Erythroblast (primary cell): Measurements from ENCODE around the gene ATXN10.

Source experiments
- DNase-seq, 2 experiments: peaks; one replicate each; lab custom pipeline; 2025; lab: John Stamatoyannopoulos, UW
- GATA1 ChIP-seq: IDR thresholded peaks from 2 replicates; pipeline ENCODE4 v1.6.1; 2011; ENCODE audit warnings: low read depth, mild to moderate bottlenecking, control low read depth, low read length, moderate library complexity
- POLR2A ChIP-seq: IDR thresholded peaks from 2 replicates; pipeline ENCODE4 v1.6.1; 2011; ENCODE audit warnings: mild to moderate bottlenecking, low read length

The ATXN10 gene

GRCh38 chr22:45843031-45843430 is 171.4 kb downstream of the ATXN10 start:
- no peak for DNase-seq
- no peak for TF ChIP-seq GATA1
- TF ChIP-seq POLR2A: no peak

- no peak for DNase-seq
- TF ChIP-seq GATA1: no peak
- no peak for TF ChIP-seq POLR2A
Measured at GRCh38 chr22:45843986-45844385, 172.4 kb downstream of the ATXN10 start.

DNA sequence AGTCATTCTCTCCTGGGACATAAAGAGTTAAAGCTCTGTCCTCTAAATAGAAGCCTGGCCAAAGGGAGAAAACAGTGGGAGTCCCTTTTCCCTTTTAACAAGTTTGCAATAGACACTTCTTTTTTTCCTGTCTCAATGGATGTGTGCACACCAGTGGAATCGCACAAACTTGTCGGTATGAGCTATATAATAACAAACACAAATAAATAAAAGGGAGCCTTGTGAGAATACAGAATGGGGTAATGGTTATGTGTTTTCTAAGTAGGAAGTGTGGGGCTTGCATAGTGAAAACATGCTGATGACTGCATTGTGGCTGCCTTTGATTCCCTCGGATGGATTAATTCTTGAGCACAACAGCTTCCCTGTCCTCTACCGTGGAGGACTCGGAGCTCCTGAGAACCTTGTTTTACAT is 173.4 kb downstream of the ATXN10 start:
- no peak for DNase-seq
- TF ChIP-seq POLR2A (no peak), GATA1 (no peak)

DNA sequence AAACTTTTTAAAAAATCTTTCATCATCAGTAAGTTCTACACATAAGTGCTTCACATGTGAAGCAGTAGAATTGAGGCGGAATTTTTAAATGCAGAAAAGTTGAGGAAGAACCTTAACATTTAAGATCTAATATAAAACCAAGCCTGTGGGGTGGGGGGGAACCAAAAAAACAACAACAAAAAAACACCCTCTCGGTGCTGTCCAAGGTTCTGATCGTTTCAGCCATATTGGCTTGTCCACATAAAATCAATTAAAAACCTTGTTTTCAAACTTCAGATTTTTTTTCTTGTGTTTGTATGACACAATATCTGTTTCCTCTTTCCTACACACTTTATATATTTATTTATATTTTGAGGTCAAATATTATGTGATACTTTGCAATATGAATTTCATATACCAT is 175.3 kb downstream of the ATXN10 start:
- DNase-seq: peak; percentile 13 to 19
- TF ChIP-seq POLR2A (no peak), GATA1 (no peak)

- no peak for DNase-seq
- no peak for TF ChIP-seq GATA1
- TF ChIP-seq POLR2A: no peak
Measured at GRCh38 chr22:45848904-45849303, 177.3 kb downstream of the ATXN10 start.

DNA sequence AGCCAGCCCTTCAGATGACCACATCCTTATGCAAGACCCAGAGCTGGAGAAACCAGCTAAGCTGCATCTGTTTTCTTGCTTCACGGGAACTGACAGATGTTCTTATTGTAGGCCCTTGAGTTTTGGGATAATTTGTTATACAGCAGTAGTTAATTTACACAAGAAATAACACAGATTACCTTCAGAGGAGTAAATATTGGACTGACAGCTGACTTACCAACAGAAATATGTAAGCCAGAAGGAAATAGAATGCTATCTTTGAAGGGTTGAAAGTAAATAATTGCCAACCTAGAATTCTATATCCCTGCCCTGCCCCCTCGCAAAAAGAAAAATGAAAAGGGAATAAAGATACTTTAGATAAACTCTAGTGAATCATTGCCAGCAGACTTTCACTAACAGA is 181.2 kb downstream of the ATXN10 start:
- no peak for DNase-seq
- TF ChIP-seq POLR2A: no peak
- no peak for TF ChIP-seq GATA1

DNA sequence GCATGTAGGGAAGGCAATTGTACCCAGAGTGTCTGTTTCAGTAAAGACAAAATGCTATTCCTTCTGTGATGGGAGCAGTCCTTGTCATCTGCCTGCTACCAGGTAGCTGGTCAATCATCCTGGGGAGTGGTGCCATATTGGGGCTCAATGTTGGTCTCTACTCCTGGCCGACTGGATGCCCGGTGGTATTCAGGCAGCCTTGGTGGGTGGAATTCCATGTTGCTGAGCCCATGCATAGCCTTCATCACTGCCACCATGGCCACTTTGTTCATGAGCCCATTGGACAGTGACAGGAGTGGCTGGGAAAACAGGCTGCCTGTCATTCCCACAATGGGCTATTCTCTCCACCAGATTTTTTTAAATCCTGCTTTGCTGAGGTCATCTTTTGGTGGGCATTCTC is 184.3 kb downstream of the ATXN10 start:
- TF ChIP-seq GATA1 (no peak), POLR2A (no peak)
- no peak for DNase-seq

DNA sequence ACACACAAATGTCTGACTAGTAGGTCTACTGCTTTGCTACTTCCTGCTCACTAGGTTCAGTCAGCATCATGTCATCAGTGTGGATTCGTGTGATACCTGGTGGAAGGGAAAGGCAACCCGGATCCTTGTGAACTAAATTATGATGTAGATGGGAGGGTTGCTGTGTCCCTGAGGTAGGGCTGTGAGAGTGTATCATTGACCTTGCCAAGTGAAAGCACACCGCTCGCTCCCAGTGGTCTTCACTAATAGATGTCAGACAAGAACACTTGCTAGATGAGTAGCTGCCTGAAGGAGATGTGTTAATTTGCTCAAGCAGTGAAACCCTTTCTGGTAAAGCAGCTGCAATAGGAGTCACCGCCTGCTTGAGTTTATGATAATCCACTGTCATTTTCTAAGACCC is 185.9 kb downstream of the ATXN10 start:
- DNase-seq: no peak
- TF ChIP-seq GATA1 (no peak), POLR2A (no peak)

- DNase-seq: no peak
- TF ChIP-seq GATA1 (no peak), POLR2A (no peak)
Measured at GRCh38 chr22:45859231-45860161, 187.9 kb downstream of the ATXN10 start.

DNA sequence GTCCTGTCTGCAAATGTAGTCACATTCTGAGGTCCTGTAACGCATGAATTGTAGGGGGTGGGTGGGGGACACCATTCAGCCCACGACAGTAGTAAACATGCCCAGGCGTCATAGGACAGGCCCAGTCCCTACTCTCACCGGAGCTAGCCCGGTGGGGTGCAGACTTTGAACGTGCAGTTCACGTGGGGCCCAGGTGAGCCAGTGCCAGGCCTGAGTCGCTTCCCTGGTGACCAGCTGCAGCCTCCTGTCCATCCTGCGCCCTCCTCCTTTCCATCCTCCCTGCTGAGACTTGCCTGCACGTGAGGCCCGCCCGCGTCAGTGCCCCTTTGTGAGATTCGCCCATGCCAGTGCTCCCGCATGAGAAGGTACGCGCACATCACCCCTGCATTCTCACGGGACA is 188.6 kb downstream of the ATXN10 start:
- no peak for TF ChIP-seq POLR2A
- TF ChIP-seq GATA1: no peak

DNA sequence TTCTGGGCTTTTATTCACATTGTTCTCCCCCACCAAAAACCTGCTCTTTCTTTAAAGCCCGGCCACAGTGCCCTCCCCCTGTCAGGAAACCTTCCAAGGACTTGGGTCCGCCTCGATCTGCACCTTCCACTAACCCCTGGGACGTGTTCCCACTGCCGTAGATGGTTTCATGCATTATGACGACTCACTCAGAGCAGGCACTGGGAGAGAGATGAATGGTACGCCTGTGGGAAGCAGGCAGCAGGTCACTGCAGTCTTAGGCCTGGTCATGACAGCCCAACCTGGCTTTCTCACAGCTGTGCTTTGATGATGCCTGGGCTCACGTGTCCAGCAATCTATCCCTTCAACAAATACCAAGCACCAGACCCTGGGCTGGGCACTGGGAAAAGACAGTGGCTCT is 189.6 kb downstream of the ATXN10 start:
- TF ChIP-seq POLR2A: no peak
- TF ChIP-seq GATA1: no peak
- no peak for DNase-seq

More for the DNA sequence above, 188.6 kb downstream of the ATXN10 start:
- DNase-seq: no peak

DNA sequence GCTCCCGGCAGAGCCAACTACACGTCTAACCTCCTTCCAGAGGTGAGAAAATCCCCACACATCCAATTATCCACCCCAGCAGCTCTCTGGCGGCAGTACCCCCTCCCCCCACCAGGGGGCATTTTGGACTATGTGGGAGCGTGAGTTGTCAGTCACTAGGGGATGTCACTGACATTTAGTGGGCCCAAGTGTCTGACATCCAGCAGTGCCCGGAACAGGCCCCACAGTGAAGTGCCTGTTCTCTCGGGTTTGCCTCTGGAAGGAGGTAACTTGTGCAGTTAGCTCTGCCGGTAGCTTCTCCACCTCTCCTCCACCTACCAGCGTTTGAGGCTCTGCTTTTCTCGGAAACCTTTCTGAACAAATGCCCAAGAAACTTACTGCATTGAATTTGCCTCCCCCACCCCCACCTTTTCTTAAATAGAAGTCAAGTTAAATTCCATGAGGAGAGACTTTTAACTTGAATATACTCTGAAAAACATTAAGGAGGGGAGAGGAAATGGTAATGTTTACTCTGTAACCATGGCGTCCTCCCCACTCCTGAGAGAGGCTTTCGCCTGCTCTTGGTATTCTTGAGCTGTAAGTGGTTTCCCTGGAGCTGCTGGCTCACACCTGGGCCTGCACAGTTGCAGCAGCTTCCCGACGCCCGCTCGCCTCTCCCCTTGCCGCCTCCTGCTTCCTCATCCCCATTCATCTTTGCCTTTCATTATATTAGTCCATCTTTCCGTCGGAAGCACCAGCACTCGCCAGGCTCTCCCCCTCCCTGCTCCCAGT is 192.5 kb downstream of the ATXN10 start:
- DNase-seq: peak; percentile 50 to 68
- TF ChIP-seq POLR2A (no peak), GATA1 (no peak)

DNA sequence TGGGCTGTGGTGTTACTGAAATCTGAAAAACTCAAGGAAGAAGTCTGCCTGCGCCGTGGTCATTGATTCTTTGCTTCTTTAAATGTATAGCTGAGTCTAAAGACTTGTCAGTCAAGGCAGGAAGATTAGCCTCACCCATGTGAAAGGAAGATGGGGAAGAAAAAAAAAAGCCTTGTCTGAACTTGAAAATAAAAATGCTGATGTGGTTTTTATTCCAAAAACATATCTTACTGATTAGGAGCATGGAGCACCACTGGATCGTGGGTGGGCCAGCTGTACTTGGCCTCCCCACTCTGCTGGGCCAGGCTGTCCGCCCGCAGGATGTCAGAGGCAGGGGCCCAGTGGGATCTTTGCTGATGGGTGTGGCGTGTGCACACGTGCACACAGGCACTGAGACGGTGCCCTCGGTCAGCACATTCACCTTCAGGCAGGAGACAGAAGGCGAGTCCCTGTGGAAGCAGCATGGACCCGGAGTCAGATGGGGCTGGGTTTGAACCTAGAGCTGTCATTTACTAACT is 193.4 kb downstream of the ATXN10 start:
- TF ChIP-seq GATA1: no peak
- no peak for TF ChIP-seq POLR2A
- no peak for DNase-seq
